ENCODE results near the gene ANKRD16. TPM values are rescaled to one million over a fixed set of nuclear protein-coding genes. Genes with fewer than 3 reads are reported as not detected.

Gene ANKRD16
- 6.2 and 8.8 TPM in 2 replicates for total RNA-seq

DNA sequence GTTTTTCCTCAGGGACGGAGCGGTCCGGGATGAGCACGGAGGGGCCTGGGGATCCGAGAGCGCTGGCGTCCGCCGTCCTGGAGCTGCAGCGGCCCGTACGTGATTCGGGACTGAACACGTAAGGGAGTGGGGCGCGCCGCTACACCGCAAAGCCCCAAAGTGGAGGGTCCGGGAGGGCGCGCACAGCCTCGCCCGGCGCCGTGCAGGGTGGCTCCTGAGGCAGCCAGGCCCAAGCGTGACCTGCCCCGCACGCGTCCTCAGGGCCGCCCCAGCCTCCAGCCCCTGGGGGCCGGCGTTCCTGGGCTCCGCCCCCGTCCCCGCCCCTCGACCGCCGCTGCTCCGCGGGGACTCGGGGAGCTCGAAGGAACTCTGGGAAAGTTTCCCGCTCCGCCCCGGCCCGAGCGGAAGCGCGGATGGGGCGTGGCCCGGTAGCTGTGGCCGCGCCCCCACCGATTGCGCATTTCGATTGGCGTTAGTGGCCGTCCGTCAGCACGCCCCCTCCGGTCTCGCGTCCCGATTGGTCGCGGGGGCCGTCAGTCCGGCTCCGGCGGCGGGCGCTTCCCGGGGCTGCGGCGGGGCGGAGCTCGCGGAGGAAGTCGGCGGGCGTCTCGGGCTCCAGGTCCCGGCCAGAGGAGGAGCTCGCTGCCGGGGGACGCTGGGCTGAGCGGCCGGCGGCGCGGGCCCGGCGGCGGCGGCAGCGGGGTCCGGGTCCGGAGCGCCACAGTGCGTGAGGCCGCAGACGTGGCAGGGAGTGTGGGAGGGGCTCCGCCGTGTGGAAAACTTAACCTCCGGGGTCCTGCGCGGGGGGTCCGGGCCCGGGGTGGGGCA is at the start of gene ANKRD16, which contains the start of gene FBH1:
Gene ANKRD16, minus strand, starts transcription at position 270 of the 828 bp plus-strand sequence. CDS start 539 bp downstream, outside the sequence.
Gene FBH1, plus strand, starts transcription at position 620 of the 828 bp plus-strand sequence. Its CDS starts 103 bp downstream, at position 723.

DNA sequence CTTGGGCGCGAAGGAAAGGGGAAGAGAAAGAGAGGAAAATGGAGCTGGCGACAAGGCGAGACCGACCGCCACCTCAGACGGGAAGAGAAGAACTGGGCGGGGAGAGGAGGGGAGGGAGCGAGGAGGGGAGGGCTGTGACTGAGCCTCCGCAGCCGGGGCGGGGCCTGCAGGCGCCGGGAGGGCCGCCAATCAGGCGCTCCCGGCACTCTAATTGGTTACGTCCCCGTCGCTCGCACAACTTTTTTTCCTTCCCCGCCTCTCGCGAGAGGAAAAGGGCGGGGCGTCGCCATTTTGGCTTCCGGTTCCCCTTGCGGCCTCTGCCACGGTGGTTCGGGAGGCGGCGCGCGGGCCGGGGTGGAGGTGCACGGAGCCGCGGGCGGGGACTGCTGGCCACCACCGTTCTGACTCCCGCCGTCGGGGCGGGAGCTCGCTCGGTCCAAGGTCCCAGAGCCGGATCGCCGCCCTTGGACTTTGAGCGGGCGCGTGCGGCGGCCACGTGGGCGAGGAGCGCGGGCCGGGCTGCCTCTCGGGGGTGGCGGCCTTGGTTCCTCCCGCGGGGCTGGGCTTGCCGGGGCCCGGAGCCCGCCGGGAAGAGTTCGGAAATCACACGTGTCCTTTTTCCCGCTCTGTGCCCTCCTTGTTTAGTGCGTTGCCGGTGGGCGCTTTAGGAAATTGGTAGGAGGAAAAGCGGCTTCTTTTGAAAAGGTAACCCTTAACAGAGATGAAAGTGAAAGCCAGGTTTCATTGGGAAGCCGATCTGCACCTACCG is 76.2 kb downstream of the ANKRD16 start, which contains the start of gene GDI2:
Gene GDI2, minus strand, starts transcription at position 94 of the 769 bp plus-strand sequence. CDS start 176 bp downstream, outside the sequence.

Other genes with a start within 250 kb of the ANKRD16 start
- 10.4 and 10.5 TPM in 2 replicates for gene ASB13, start 223.3 kb downstream of the ANKRD16 start, total RNA-seq
- gene TASOR2, start 205.1 kb downstream of the ANKRD16 start, total RNA-seq, result 93.6 and 107 TPM in 2 replicates
- gene GDI2, start 76.5 kb downstream of the ANKRD16 start, total RNA-seq, result 513 and 586 TPM in 2 replicates
- 72.2 and 81.1 TPM in 2 replicates for gene FBH1, start 350 bp upstream of the ANKRD16 start, total RNA-seq
- 3.3 and 4.6 TPM in 2 replicates for gene IL15RA, start 87.7 kb upstream of the ANKRD16 start, total RNA-seq
- not detected in 2 replicates for gene IL2RA, start 172.5 kb upstream of the ANKRD16 start, total RNA-seq
- 35.0 and 41.0 TPM in 2 replicates for gene RBM17, start 199.1 kb upstream of the ANKRD16 start, total RNA-seq

Data from articular chondrocyte of knee joint (primary cell).